A673 (cell line): ENCODE measurements around the gene RLBP1. TPM values are rescaled to one million over a fixed set of nuclear protein-coding genes. Genes with fewer than 3 reads are reported as not detected.

Experiments used
- BruUV-seq: library from RNA; stranded (reverse); fragments of 400-500 nt; replicated peaks from 2 replicates; lab custom pipeline; 2021; lab: Mats Ljungman, UMichigan
- CTCF ChIA-PET: fragments of 300-600 bp; sonication (Branson Sonifier 250); formaldehyde crosslinking; loops from one replicate; lab custom pipeline; 2022; ENCODE audit warnings: antibody characterized with exemption; lab: Charles Lee
- POLR2A ChIA-PET: fragments of 300-600 bp; sonication (Branson Sonifier 250); formaldehyde crosslinking; loops from one replicate; lab custom pipeline; 2022; ENCODE audit warnings: antibody characterized with exemption; ENCODE audit not compliant: low non-redundant PET; lab: Charles Lee
- DNase-seq: peaks from one replicate; pipeline ENCODE4 v3.0.0-alpha.2; 2015; ENCODE audit warnings: low spot score
- H3K27ac ChIP-seq: fragments of 200-600 bp; sonication (generic); 2 replicates; pipeline ENCODE4 v1.5.1; 2016; ENCODE audit warnings: mixed run types, low read depth, mild to moderate bottlenecking, mixed read lengths, antibody characterized with exemption, low read length; ENCODE audit not compliant: poor library complexity, severe bottlenecking
- H3K27me3 ChIP-seq: fragments of 200-600 bp; sonication (generic); replicated peaks from 2 replicates; pipeline ENCODE4 v1.6.1; 2017; ENCODE audit warnings: mixed run types, low read depth, mild to moderate bottlenecking, mixed read lengths, antibody characterized with exemption, low read length; ENCODE audit not compliant: insufficient read depth, poor library complexity
- H3K36me3 ChIP-seq: fragments of 200-600 bp; sonication (generic); 2 replicates; pipeline ENCODE4 v1.6.1; 2016; ENCODE audit warnings: mixed run types, mild to moderate bottlenecking, mixed read lengths, antibody characterized with exemption, low read length; ENCODE audit not compliant: insufficient read depth, poor library complexity, severe bottlenecking
- H3K4me1 ChIP-seq: fragments of 200-600 bp; sonication (generic); 2 replicates; pipeline ENCODE4 v1.6.1; 2017; ENCODE audit warnings: mixed run types, mild to moderate bottlenecking, mixed read lengths, antibody characterized with exemption, low read length; ENCODE audit not compliant: insufficient read depth, poor library complexity, severe bottlenecking
- H3K4me3 ChIP-seq: fragments of 200-600 bp; sonication (generic); 2 replicates; pipeline ENCODE4 v1.5.1; 2016; ENCODE audit warnings: low read depth, mixed run types, mild to moderate bottlenecking, mixed read lengths, low read length; ENCODE audit not compliant: poor library complexity, severe bottlenecking
- H3K9me3 ChIP-seq: fragments of 200-600 bp; sonication (generic); 2 replicates; pipeline ENCODE4 v1.6.1; 2016; ENCODE audit warnings: mixed run types, low read depth, mild to moderate bottlenecking, mixed read lengths, antibody characterized with exemption, low read length; ENCODE audit not compliant: poor library complexity, severe bottlenecking
- CTCF ChIP-seq: fragments of 300-800, 200-600 bp; sonication (generic); conservative IDR thresholded peaks from 2 replicates; pipeline ENCODE4 v1.5.1; 2017; ENCODE audit warnings: low read depth, mild to moderate bottlenecking, antibody characterized with exemption, low read length, moderate library complexity, mixed read lengths
- EZH2 ChIP-seq: fragments of 200-600 bp; sonication (generic); IDR thresholded peaks from 2 replicates; pipeline ENCODE4 v1.6.1; 2017; ENCODE audit warnings: borderline replicate concordance, low read depth, mild to moderate bottlenecking, mixed read lengths, antibody characterized with exemption, low read length; ENCODE audit not compliant: poor library complexity, severe bottlenecking
- intact Hi-C: fragments of 100-400 bp; cut with micrococcal nuclease; formaldehyde crosslinking; loops from one replicate; pipeline ENCODE4 v1.10.0; 2022; ENCODE audit not compliant: unreplicated experiment
- total RNA-seq: library from RNA; stranded (reverse); gene quantifications from 2 replicates; pipeline ENCODE4 v1.2.3, GENCODE V29; 2021

RLBP1 gene
- total RNA-seq, 1 experiment from 2014 or later, result not detected

GRCh38 chr15:89184886-89185526 lies 36.4 kb downstream of the RLBP1 start:
- DNase-seq, result no peak
- no peaks in the 10 kb centered on the region for H3K27me3 ChIP-seq
- POLR2A ChIA-PET, result no interaction called here
- CTCF ChIA-PET, result no interaction called here
- no peaks in the 10 kb centered on the region for H3K36me3 ChIP-seq
- no peaks in the 10 kb centered on the region for H3K9me3 ChIP-seq
- H3K4me1 ChIP-seq, result no peaks in the 10 kb centered on the region
- no TSS peak for BruUV-seq
- intact Hi-C loops, result no loop called here
- TF ChIP-seq EZH2, result no peak
- TF ChIP-seq CTCF, result no peak
- no peak overlapping the region for H3K27ac ChIP-seq
- H3K4me3 ChIP-seq, result no peak overlapping the region

DNA sequence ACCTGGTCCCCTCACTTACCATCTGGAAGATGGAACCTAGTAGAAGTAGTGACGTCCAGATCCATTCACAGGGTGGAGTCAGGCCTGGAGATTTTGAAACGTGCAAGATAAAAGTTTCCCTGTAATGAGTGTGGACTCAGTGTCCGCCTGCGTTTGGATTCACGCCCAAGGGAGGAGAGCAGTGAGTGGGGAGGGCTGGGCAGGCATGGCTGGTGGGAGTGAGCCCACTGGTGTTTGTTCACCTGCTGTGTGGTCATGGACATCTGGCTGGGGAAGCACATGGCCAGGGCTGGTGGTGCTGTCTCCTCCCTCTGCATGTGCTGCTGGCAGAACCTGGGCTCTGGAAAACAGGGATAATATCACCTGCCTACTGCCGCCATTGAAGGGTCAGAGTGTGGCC lies 37.0 kb downstream of the RLBP1 start:
- CTCF ChIA-PET, result interaction anchor here (0.8 kb wide), 1 partner anchor 127 kb away, joined by 3 read pairs; no protein-coding TSS in a partner anchor
- no peak overlapping the region for H3K27ac ChIP-seq
- BruUV-seq, result no TSS peak
- POLR2A ChIA-PET, result no interaction called here
- no peak for TF ChIP-seq EZH2
- TF ChIP-seq CTCF, result no peak
- H3K9me3 ChIP-seq, result no peaks in the 10 kb centered on the region
- H3K36me3 ChIP-seq, result no peaks in the 10 kb centered on the region
- H3K4me3 ChIP-seq, result no peak overlapping the region
- no peak for DNase-seq
- intact Hi-C loops, result no loop called here
- H3K27me3 ChIP-seq, result no peaks in the 10 kb centered on the region
- no peaks in the 10 kb centered on the region for H3K4me1 ChIP-seq

DNA sequence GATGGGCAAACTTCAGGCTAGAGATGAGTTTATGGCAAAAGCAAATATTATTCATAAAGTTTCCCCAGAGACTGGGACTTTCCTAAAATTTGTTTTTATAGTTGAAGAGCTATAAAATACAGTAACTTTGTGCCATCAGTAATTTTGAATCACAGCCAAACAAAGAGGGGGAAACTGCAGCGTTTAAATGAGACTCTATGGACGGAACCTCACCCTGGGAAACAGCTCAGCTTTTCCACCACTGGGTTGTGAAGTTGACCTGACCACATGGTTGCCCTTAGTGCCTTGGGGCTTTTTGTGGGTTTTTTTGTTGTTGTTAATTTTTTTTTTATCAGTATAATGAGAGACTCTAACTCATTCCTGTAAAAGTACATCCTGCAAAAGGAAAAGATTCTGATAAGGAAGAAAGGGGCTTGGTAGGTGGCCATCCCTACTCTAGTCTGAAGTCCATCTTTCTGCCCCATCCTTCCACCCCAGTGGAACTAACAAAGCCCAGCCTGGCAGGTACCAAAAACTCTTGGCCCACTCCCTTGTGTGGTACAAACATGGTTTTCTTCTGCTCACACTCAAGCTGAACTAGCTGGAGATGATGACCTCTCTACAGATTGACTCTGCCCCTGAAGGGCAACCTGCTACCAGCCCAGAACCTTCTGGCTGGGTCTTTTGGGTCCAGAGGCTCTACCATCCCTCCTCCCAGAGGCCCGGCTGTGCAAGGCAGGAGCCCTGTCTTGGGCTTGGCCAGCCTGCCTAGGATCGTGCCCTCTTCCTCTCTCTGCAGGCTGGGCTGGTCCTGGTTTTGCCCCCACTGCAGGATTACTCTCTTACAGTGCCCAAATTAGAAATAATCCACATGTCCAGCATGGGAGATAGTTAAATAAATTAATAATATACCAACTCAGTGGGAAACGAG lies 41.2 kb downstream of the RLBP1 start:
- no peaks in the 10 kb centered on the region for H3K36me3 ChIP-seq
- no peaks in the 10 kb centered on the region for H3K9me3 ChIP-seq
- DNase-seq, result no peak
- TF ChIP-seq CTCF (no peak), EZH2 (no peak)
- intact Hi-C loops, result no loop called here
- H3K27ac ChIP-seq, result no peak overlapping the region
- ChIA-PET CTCF (no interaction called here), POLR2A (no interaction called here)
- BruUV-seq, result no TSS peak
- no peak overlapping the region for H3K4me3 ChIP-seq
- no peaks in the 10 kb centered on the region for H3K27me3 ChIP-seq
- no peaks in the 10 kb centered on the region for H3K4me1 ChIP-seq
